Stimulated activated CD8-positive, alpha-beta memory T cell treated with anti-CD3 and anti-CD28 coated beads, Interleukin-2, amount 100 ng/mL, for 48 hours (primary cell): Measurements from ENCODE around the gene PLCL1.
"Not testable (repeated sequence)": the region's sequence is repeated elsewhere in the genome, so short reads cannot be mapped to it uniquely, and the experiment has no call there.

ENCODE experiments used
- DNase-seq, 2 donors: peaks; one replicate each; pipeline ENCODE4 v3.0.0-alpha.2; 2020; ENCODE audit warnings: low read depth in 2 of 2

Gene PLCL1

DNA sequence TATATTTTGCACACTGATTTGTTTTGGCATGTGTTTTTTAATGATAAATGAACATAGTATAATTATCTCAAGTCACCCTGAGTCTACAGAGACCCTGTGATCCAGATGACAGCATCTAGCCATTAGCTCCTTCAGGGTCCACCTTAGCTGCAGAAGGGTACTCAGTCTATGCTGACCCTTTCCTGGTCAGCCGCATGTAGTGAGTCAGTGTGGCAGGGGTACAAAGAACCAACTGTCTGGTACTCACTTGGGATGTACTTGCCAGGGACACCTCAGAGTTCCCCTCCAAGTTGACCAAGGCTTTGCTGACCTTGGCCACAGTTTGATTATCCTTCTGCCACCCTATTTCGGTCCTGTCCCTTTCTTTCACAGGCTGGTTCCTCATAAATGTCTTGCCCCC, 369.5 kb downstream of the PLCL1 start:
- DNase-seq: no peak

DNA sequence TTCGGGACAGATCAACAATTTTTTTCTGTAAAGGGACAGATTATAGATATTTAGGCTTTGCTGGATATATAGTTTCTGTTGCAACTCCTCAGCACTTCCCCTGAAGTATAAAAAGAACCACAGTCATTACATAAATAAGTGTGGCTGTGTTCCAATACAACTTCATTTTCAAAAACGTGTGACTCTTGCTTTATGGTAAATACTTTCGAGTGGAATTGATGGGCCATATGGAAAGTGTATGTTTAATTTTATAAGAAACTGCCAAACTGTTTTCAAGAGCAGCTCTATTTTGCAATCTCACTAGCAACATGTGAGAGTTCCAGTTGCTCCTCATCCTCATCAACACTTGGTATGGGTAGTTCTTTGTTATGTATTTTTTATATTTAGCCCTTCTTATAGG, 370.9 kb downstream of the PLCL1 start:
- no peak for DNase-seq

DNA sequence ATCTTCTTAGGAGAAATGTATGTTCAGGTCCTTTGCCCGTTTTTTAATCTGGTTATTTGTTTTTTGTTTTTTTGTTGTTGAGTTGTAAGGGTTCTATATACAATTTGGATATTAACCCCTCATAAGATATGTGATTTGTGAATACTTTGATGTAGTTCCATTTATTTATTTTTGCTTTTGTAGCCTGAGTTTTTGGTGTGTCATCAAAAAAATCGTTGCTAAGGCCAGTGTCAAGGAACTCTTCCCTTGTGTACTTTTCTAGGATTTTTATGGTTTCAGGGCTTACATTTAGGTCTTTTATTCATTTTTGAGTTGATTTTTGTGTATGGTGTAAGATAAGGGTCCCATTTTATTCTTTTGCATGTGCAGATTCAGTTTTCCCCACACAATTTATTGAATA, 372.6 kb downstream of the PLCL1 start:
- no peak for DNase-seq

DNA sequence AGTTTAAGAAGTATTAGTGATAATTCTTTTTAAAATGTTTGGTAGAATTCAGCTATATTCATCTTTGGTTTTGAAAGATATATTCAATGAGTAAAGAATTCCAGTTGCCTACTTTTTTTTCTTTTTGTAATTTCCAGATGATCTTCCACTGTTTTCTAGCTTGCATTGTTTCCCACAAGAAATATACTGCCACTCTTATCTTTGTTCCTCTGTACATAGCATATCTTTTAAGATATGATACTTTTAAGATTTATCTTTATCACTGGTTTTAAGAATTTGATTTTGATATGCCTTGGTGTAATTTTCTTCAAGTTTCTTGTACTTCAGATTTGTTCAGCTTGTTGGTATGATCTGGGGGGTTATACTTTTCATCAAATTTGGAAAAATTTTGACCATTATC, 374.4 kb downstream of the PLCL1 start:
- no peak for DNase-seq

DNA sequence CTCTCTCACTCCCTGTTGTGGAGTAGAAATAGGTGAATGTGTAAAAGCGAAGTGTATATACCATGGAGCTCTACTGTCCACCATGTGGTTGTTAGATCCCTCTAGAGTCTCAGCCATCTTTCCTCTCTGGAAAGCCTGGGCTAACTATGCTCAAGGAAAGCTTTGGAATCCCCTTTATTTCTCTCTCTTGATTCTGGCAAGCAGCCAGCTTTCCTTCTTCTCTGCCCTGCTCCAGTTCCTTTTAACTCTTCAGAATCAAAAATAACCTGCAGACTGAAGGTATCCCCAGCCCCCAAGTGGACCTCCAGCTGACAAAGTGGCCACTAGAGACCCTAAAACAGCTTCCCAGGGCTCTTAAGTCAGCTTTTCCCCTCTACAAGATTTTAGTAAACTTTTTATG, 381.9 kb downstream of the PLCL1 start:
- DNase-seq: no peak

DNA sequence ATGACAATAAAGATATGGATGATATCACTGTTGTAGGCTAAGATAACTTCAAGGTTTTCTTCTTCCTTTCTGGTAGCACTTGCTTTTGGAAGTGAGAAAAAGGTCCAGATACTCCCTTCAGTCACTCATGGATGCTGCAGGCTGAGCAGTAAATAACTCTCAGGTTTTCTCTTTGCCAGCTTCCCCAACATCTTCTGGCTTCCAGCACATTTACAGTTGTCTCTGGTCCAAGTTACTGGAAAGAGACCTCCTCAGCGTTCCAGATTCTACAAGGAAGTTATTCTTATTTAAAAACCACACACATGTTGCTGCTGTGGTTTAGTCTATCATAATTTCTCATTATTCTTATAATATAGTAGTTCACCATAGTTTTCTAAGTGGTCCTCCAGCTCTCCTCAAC, 383.4 kb downstream of the PLCL1 start:
- no peak for DNase-seq

DNA sequence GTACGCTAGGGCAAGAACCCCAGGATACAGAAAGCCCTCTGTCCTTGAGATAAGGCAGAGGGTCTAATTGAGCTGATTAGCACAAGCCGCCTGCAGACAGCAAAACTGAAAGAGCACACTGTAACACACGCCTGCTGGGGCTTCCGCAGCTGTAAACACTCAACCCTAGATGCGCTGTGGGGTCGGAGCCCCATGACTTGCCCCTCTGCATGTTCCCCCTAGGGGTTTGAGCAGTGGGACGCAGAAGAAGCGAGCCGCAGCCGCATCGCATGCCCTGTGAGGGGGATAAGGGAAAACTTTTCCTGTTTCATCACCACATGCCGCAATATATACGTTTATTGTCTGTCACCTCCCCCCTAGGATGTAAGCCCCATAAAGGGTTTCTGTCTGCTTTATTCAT, 384.6 kb downstream of the PLCL1 start:
- no peak for DNase-seq

DNA sequence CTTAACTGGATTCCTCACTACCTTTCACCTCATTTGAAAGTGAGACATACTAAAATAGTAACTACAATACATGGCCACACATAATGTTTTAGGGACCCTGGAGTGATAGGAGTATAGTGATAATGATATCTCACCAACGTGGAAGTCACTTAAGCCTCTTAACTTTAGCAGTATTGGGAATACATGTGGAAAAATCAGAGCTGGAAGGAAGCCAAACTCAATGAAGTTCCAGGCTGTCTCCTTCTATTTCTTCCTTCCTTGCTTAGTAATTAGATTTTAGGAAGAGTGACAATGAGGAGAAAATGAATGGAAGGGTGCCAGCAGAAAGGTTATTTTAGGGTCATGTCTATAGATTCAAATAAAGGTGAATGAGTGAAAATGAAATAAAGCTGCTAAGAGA, 387.3 kb downstream of the PLCL1 start:
- DNase-seq: no peak

DNA sequence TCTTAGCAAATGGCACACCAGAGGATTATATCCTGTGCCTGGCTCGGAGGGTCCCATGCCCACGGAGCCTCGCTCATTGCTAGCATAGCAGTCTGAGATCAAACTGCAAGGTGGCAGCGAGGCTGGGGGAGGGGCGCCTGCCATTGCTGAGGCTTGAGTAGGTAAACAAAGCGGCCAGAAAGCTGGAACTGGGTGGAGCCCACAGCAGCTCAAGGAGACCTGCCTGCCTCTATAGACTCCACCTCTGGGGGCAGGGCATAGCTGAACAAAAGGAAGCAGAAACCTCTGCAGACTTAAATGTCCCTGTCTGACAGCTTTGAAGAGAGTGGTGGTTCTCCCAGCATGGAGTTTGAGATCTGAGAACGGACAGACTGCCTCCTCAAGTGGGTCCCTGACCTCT, 392.2 kb downstream of the PLCL1 start:
- DNase-seq: not testable (repeated sequence)
